RWPE2 (cell line): ENCODE results near the gene DCLK2.

Experiments used
- ATAC-seq: fragments of 200-7000 bp; cut with Tn5 transposase; 3 replicates; pipeline ENCODE4 v1.9.1; 2021; ENCODE audit warnings: low read depth
- DNase-seq: peaks from one replicate; pipeline ENCODE4 v3.0.0-alpha.2; 2020; ENCODE audit warnings: low spot score
- H3K27ac ChIP-seq: fragments of 450-650 bp; 2 replicates; pipeline ENCODE4 v1.5.1; 2017; ENCODE audit warnings: mild to moderate bottlenecking; ENCODE audit not compliant: poor library complexity, severe bottlenecking
- H3K27me3 ChIP-seq: fragments of 250-450 bp; sonication (Bioruptor Pico); 2 replicates; pipeline ENCODE4 v1.5.1; 2021; ENCODE audit warnings: mild to moderate bottlenecking, moderate library complexity; ENCODE audit not compliant: insufficient read depth, poor library complexity, severe bottlenecking
- H3K36me3 ChIP-seq: fragments of 250-450 bp; sonication (Bioruptor Pico); 2 replicates; pipeline ENCODE4 v1.5.1; 2020; ENCODE audit warnings: low read depth, mild to moderate bottlenecking, moderate library complexity
- H3K4me1 ChIP-seq: fragments of 250-450 bp; sonication (Bioruptor Pico); 2 replicates; pipeline ENCODE4 v1.5.1; 2021; ENCODE audit warnings: mild to moderate bottlenecking, moderate library complexity; ENCODE audit not compliant: insufficient read depth, poor library complexity, severe bottlenecking
- H3K4me3 ChIP-seq: fragments of 250-450 bp; sonication (Bioruptor Pico); 2 replicates; pipeline ENCODE4 v1.5.1; 2021; ENCODE audit warnings: mild to moderate bottlenecking, moderate library complexity; ENCODE audit not compliant: severe bottlenecking
- H3K9me3 ChIP-seq: fragments of 250-450 bp; sonication (Bioruptor Pico); 2 replicates; pipeline ENCODE4 v1.5.1; 2021; ENCODE audit warnings: mild to moderate bottlenecking, moderate library complexity; ENCODE audit not compliant: severe bottlenecking
- TF ChIP-seq, protein P1 (sequence below): fragments of 450-650 bp; IDR thresholded peaks from one replicate; pipeline ENCODE4 v1.5.1; 2017; ENCODE audit warnings: mild to moderate bottlenecking, moderate library complexity; ENCODE audit not compliant: poor library complexity, severe bottlenecking

DCLK2 gene

DNA sequence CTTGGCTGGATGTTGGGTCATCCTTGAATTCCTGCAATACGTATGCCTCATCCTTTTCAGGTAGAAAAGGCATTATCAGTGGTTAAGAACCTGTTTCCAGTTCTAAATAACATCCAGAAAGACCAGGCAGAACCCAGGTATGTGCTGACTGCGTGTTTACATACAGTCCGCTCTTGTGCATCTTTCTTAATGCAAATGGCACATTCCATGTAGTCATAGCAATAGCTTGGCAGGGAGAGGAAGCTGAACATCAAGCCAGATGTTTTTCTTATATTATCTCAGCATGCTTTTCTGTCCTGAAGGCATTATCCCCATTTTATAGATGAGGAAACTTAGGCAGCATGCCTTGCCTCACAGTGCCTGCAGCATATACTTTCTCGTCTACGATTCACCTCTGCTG is 2.1 kb downstream of the DCLK2 start:
- DNase-seq (no peak), ATAC-seq (no peak)
- Histone ChIP-seq H3K9me3 (no peaks in the 10 kb centered on the region), H3K27me3 (peaks cover 17% of the 10 kb centered on the region), H3K27ac (no peak overlapping the region), H3K4me1 (no peaks in the 10 kb centered on the region), H3K4me3 (no peak overlapping the region), H3K36me3 (no peaks in the 10 kb centered on the region)
- TF ChIP-seq, protein P1, sequence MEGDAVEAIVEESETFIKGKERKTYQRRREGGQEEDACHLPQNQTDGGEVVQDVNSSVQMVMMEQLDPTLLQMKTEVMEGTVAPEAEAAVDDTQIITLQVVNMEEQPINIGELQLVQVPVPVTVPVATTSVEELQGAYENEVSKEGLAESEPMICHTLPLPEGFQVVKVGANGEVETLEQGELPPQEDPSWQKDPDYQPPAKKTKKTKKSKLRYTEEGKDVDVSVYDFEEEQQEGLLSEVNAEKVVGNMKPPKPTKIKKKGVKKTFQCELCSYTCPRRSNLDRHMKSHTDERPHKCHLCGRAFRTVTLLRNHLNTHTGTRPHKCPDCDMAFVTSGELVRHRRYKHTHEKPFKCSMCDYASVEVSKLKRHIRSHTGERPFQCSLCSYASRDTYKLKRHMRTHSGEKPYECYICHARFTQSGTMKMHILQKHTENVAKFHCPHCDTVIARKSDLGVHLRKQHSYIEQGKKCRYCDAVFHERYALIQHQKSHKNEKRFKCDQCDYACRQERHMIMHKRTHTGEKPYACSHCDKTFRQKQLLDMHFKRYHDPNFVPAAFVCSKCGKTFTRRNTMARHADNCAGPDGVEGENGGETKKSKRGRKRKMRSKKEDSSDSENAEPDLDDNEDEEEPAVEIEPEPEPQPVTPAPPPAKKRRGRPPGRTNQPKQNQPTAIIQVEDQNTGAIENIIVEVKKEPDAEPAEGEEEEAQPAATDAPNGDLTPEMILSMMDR, result no peak

GRCh38 chr4:150080875-150081274 is 2.6 kb downstream of the DCLK2 start:
- H3K27me3 ChIP-seq, result peaks cover 17% of the 10 kb centered on the region
- H3K9me3 ChIP-seq, result no peaks in the 10 kb centered on the region
- TF ChIP-seq, protein P1, result no peak
- H3K4me3 ChIP-seq, result no peak overlapping the region
- DNase-seq (no peak), ATAC-seq (no peak)
- H3K4me1 ChIP-seq, result no peaks in the 10 kb centered on the region
- H3K36me3 ChIP-seq, result no peaks in the 10 kb centered on the region
- no peak overlapping the region for H3K27ac ChIP-seq

DNA sequence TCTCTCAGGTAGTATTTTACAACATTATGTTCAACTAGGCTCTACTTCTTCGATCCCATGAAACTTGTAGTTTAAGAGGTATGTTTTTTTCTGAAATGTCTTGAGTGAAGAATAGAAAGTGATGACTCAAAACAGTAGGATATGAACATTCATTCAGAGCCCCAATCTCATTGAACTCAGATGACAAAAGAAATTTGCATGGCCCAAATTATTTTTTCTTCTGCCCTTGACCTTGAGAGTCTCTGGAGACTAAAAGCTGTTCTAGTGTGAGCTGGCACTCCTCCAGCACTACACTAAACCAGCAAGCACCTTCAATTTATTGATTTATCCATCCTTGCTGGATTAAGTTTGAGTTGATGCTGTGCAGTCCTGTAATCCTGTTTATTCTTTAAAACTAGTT is 4.0 kb downstream of the DCLK2 start:
- DNase-seq (no peak), ATAC-seq (no peak)
- no peaks in the 10 kb centered on the region for H3K4me1 ChIP-seq
- no peak overlapping the region for H3K27ac ChIP-seq
- H3K4me3 ChIP-seq, result no peak overlapping the region
- H3K9me3 ChIP-seq, result no peaks in the 10 kb centered on the region
- TF ChIP-seq, protein P1, result no peak
- no peaks in the 10 kb centered on the region for H3K36me3 ChIP-seq
- peaks cover 17% of the 10 kb centered on the region for H3K27me3 ChIP-seq

- Histone ChIP-seq H3K4me3 (no peak overlapping the region), H3K9me3 (no peaks in the 10 kb centered on the region), H3K27me3 (peaks cover 4% of the 10 kb centered on the region), H3K4me1 (no peaks in the 10 kb centered on the region), H3K36me3 (no peaks in the 10 kb centered on the region), H3K27ac (no peak overlapping the region)
- TF ChIP-seq, protein P1, result no peak
- ATAC-seq (no peak), DNase-seq (no peak)
Measured at GRCh38 chr4:150087006-150087405, 8.8 kb downstream of the DCLK2 start.

- TF ChIP-seq, protein P1, result no peak
- H3K4me3 ChIP-seq, result no peak overlapping the region
- no peak overlapping the region for H3K27ac ChIP-seq
- DNase-seq (no peak), ATAC-seq (no peak)
- H3K36me3 ChIP-seq, result no peaks in the 10 kb centered on the region
- H3K9me3 ChIP-seq, result no peaks in the 10 kb centered on the region
- peaks cover 9% of the 10 kb centered on the region for H3K27me3 ChIP-seq
- no peaks in the 10 kb centered on the region for H3K4me1 ChIP-seq
Measured at GRCh38 chr4:150089732-150090131, 11.5 kb downstream of the DCLK2 start.
